ENCODE results near the gene PTPN11. TPM values are rescaled to one million over a fixed set of nuclear protein-coding genes. Genes with fewer than 3 reads are reported as not detected.
"Not testable (repeated sequence)": the region's sequence is repeated elsewhere in the genome, so short reads cannot be mapped to it uniquely, and the experiment has no call there.

Gene PTPN11
- total RNA-seq, 1 experiment from 2014 or later = 153 TPM

- H3K4me1 Mint-ChIP-seq (ENCODE audit: low read depth, unreplicated experiment) = no peaks in the 10 kb centered on the region
- Histone ChIP-seq H3K4me1 (no peaks in the 10 kb centered on the region), H3K27me3 (replicated peaks; ENCODE audit: control insufficient read depth, insufficient read depth, low read length) (no peaks in the 10 kb centered on the region), H3K9me3 (no peaks in the 10 kb centered on the region), H3K4me3 (ENCODE audit: low read depth, low read length) (no peak overlapping the region), H3K36me3 (ENCODE audit: control insufficient read depth, insufficient read depth, low read length) (no peaks in the 10 kb centered on the region)
- CTCF ChIA-PET = no interaction called here
- BruUV-seq (replicated peaks) = no TSS peak
- no peak for TF ChIP-seq CTCF (IDR thresholded peaks at IDR 0.05; ENCODE audit: insufficient read depth in 1 of 2, low read depth in 1 of 2, low read length in 1 of 2, severe bottlenecking in 1 of 2, unreplicated experiment in 1 of 2)
- H3K27me3 Mint-ChIP-seq (ENCODE audit: insufficient read depth, unreplicated experiment) = peaks cover 5% of the 10 kb centered on the region
- H3K4me3 Mint-ChIP-seq (ENCODE audit: unreplicated experiment) = no peak overlapping the region
- intact Hi-C loops (cut with micrococcal nuclease; ENCODE audit: unreplicated experiment) = no loop called here
- no peak for DNase-seq
- no peaks in the 10 kb centered on the region for H3K9me3 Mint-ChIP-seq (ENCODE audit: unreplicated experiment)
- H3K27ac Mint-ChIP-seq (ENCODE audit: unreplicated experiment) = no peak overlapping the region
- H3K36me3 Mint-ChIP-seq (ENCODE audit: insufficient read depth, unreplicated experiment) = peaks cover 5% of the 10 kb centered on the region
- POLR2A ChIA-PET = interaction anchor here (0.7 kb wide), 1 partner anchor 751 kb away, joined by 3 read pairs; the partner anchor contains the start of gene ALDH2
These were observed 99.1 kb downstream of the PTPN11 start for GRCh38 chr12:112517730-112518364.

- Mint-ChIP-seq H3K9me3 (ENCODE audit: unreplicated experiment) (no peaks in the 10 kb centered on the region), H3K4me1 (ENCODE audit: low read depth, unreplicated experiment) (no peaks in the 10 kb centered on the region), H3K27me3 (ENCODE audit: insufficient read depth, unreplicated experiment) (peaks cover 5% of the 10 kb centered on the region), H3K27ac (ENCODE audit: unreplicated experiment) (no peak overlapping the region), H3K4me3 (ENCODE audit: unreplicated experiment) (no peak overlapping the region), H3K36me3 (ENCODE audit: insufficient read depth, unreplicated experiment) (peaks cover 5% of the 10 kb centered on the region)
- no peak overlapping the region for H3K4me3 ChIP-seq (ENCODE audit: low read depth, low read length)
- TF ChIP-seq CTCF (IDR thresholded peaks at IDR 0.05; ENCODE audit: insufficient read depth in 1 of 2, low read depth in 1 of 2, low read length in 1 of 2, severe bottlenecking in 1 of 2, unreplicated experiment in 1 of 2) = no peak
- no peak for DNase-seq
- H3K9me3 ChIP-seq = no peaks in the 10 kb centered on the region
- intact Hi-C loops (cut with micrococcal nuclease; ENCODE audit: unreplicated experiment) = no loop called here
- H3K4me1 ChIP-seq = no peaks in the 10 kb centered on the region
- no TSS peak for BruUV-seq (replicated peaks)
- ChIA-PET CTCF (no interaction called here), POLR2A (interaction anchor here (0.7 kb wide), 1 partner anchor 752 kb away, joined by 3 read pairs; the partner anchor contains the start of gene ALDH2)
- no peaks in the 10 kb centered on the region for H3K27me3 ChIP-seq (replicated peaks; ENCODE audit: control insufficient read depth, insufficient read depth, low read length)
- no peaks in the 10 kb centered on the region for H3K36me3 ChIP-seq (ENCODE audit: control insufficient read depth, insufficient read depth, low read length)
These were observed 99.6 kb downstream of the PTPN11 start for GRCh38 chr12:112518365-112518735.

GRCh38 chr12:112519841-112520340 is 101.1 kb downstream of the PTPN11 start:
- H3K27me3 Mint-ChIP-seq (ENCODE audit: insufficient read depth, unreplicated experiment); H3K9me3 Mint-ChIP-seq (ENCODE audit: unreplicated experiment); H3K4me3 Mint-ChIP-seq (ENCODE audit: unreplicated experiment); H3K36me3 Mint-ChIP-seq (ENCODE audit: insufficient read depth, unreplicated experiment); H3K4me1 Mint-ChIP-seq (ENCODE audit: low read depth, unreplicated experiment); H3K9me3 ChIP-seq; DNase-seq; H3K27ac Mint-ChIP-seq (ENCODE audit: unreplicated experiment); BruUV-seq (replicated peaks); POLR2A ChIA-PET; intact Hi-C loops (cut with micrococcal nuclease; ENCODE audit: unreplicated experiment); H3K4me1 ChIP-seq; CTCF ChIA-PET; H3K4me3 ChIP-seq (ENCODE audit: low read depth, low read length); H3K36me3 ChIP-seq (ENCODE audit: control insufficient read depth, insufficient read depth, low read length); H3K27me3 ChIP-seq (replicated peaks; ENCODE audit: control insufficient read depth, insufficient read depth, low read length): not testable (repeated sequence)
